Measurements from ENCODE around the gene PLA2G6.

Gene PLA2G6

GRCh38 chr22:38110008-38110862 lies 71.4 kb downstream of the PLA2G6 start, which contains the start of gene BAIAP2L2:
Gene BAIAP2L2, minus strand, starts transcription at chr22:38110684. Its CDS starts 159 bp downstream, at chr22:38110525.
- in situ Hi-C loops (cut with MboI; ENCODE audit: low pct_unique_long_range_greater_than_20kb, low sequenced_read_pairs, unreplicated experiment), result no loop called here
- TF ChIP-seq CTCF (IDR thresholded peaks at IDR 0.05; ENCODE audit: extremely low read depth, insufficient read depth, missing control alignments), result no peak
- DNase-seq (ENCODE audit: low spot score), result no peak

GRCh38 chr22:38109371-38110001 lies 72.1 kb downstream of the PLA2G6 start:
- in situ Hi-C loops (cut with MboI; ENCODE audit: low pct_unique_long_range_greater_than_20kb, low sequenced_read_pairs, unreplicated experiment), result no loop called here
- no peak for DNase-seq (ENCODE audit: low spot score)
- TF ChIP-seq CTCF (IDR thresholded peaks at IDR 0.05; ENCODE audit: extremely low read depth, insufficient read depth, missing control alignments), result no peak

- DNase-seq (ENCODE audit: low spot score), result no peak
- in situ Hi-C loops (cut with MboI; ENCODE audit: low pct_unique_long_range_greater_than_20kb, low sequenced_read_pairs, unreplicated experiment), result no loop called here
- TF ChIP-seq CTCF (IDR thresholded peaks at IDR 0.05; ENCODE audit: extremely low read depth, insufficient read depth, missing control alignments), result no peak
These were observed 72.9 kb downstream of the PLA2G6 start for GRCh38 chr22:38108561-38109319.

- TF ChIP-seq CTCF (IDR thresholded peaks at IDR 0.05; ENCODE audit: extremely low read depth, insufficient read depth, missing control alignments), result no peak
- no peak for DNase-seq (ENCODE audit: low spot score)
- in situ Hi-C loops (cut with MboI; ENCODE audit: low pct_unique_long_range_greater_than_20kb, low sequenced_read_pairs, unreplicated experiment), result no loop called here
These were observed 73.7 kb downstream of the PLA2G6 start for GRCh38 chr22:38107692-38108515.

GRCh38 chr22:38106814-38107578 lies 74.6 kb downstream of the PLA2G6 start:
- no peak for TF ChIP-seq CTCF (IDR thresholded peaks at IDR 0.05; ENCODE audit: extremely low read depth, insufficient read depth, missing control alignments)
- DNase-seq (ENCODE audit: low spot score), result no peak
- in situ Hi-C loops (cut with MboI; ENCODE audit: low pct_unique_long_range_greater_than_20kb, low sequenced_read_pairs, unreplicated experiment), result no loop called here
